ENCODE data around the gene CTNNBIP1. TPM values are rescaled to one million over a fixed set of nuclear protein-coding genes. Genes with fewer than 3 reads are reported as not detected.

CTNNBIP1 gene
- total RNA-seq, 1 donor from 2014 or later, result 44.7 TPM

Other genes starting within 250 kb of the CTNNBIP1 start
- gene CLSTN1, start 86.3 kb downstream of the CTNNBIP1 start, total RNA-seq, result 96.5 TPM
- 16.5 TPM for gene LZIC, start 33.1 kb upstream of the CTNNBIP1 start, total RNA-seq
- gene NMNAT1, start 33.2 kb upstream of the CTNNBIP1 start, total RNA-seq, result 7.6 TPM
- gene RBP7, start 87.0 kb upstream of the CTNNBIP1 start, total RNA-seq, result 36.3 TPM
- 51.1 TPM for gene UBE4B, start 122.7 kb upstream of the CTNNBIP1 start, total RNA-seq